GM18870 (cell line): ENCODE data around the gene SOX21.
"Not testable (repeated sequence)": the region's sequence is repeated elsewhere in the genome, so short reads cannot be mapped to it uniquely, and the experiment has no call there.

Experiments
- ATAC-seq: cut with Tn5 transposase; IDR thresholded peaks from one replicate; pipeline ENCODE4 v1.9.1; 2021; ENCODE audit warnings: moderate library complexity; ENCODE audit not compliant: unreplicated experiment

Gene SOX21

GRCh38 chr13:94712287-94712811, at the start of gene SOX21:
SOX21 (minus strand) TSS chr13:94712545; CDS start chr13:94712049, 496 bp downstream.
- ATAC-seq = no peak

- no peak for ATAC-seq
Measured at GRCh38 chr13:94761407-94761806, 49.1 kb upstream of the SOX21 start.

- no peak for ATAC-seq
Measured at GRCh38 chr13:94759120-94759728, 46.9 kb upstream of the SOX21 start.

- ATAC-seq = no peak
Measured at GRCh38 chr13:94758436-94758960, 46.2 kb upstream of the SOX21 start.

GRCh38 chr13:94753327-94753726, 41.0 kb upstream of the SOX21 start:
- ATAC-seq = no peak

GRCh38 chr13:94749162-94749561, 36.8 kb upstream of the SOX21 start:
- ATAC-seq = no peak

GRCh38 chr13:94739235-94739634, 26.9 kb upstream of the SOX21 start:
- no peak for ATAC-seq

- no peak for ATAC-seq
Measured at GRCh38 chr13:94731028-94731427, 18.7 kb upstream of the SOX21 start.

GRCh38 chr13:94729941-94730340, 17.6 kb upstream of the SOX21 start:
- ATAC-seq = not testable (repeated sequence)

- no peak for ATAC-seq
Measured at GRCh38 chr13:94726425-94726824, 14.1 kb upstream of the SOX21 start.

GRCh38 chr13:94722609-94723345, 10.4 kb upstream of the SOX21 start:
- no peak for ATAC-seq

GRCh38 chr13:94718697-94719096, 6.4 kb upstream of the SOX21 start:
- ATAC-seq = not testable (repeated sequence)

GRCh38 chr13:94717916-94718315, 5.6 kb upstream of the SOX21 start:
- ATAC-seq = no peak

GRCh38 chr13:94716016-94716415, 3.7 kb upstream of the SOX21 start:
- ATAC-seq = no peak

- no peak for ATAC-seq
Measured at GRCh38 chr13:94713561-94714182, 1.3 kb upstream of the SOX21 start.

GRCh38 chr13:94712812-94713560, 641 bp upstream of the SOX21 start:
- no peak for ATAC-seq

- ATAC-seq = no peak
Measured at GRCh38 chr13:94711561-94712286, 621 bp downstream of the SOX21 start.

GRCh38 chr13:94710881-94711560, 1.3 kb downstream of the SOX21 start:
- no peak for ATAC-seq

GRCh38 chr13:94710065-94710781, 2.1 kb downstream of the SOX21 start:
- no peak for ATAC-seq
